Osteoblast (primary cell): ENCODE data around the gene NR5A1. TPM values are rescaled to one million over a fixed set of nuclear protein-coding genes. Genes with fewer than 3 reads are reported as not detected.

Source experiments
- DNase-seq: peaks from one replicate; pipeline ENCODE4 v3.0.0; 2011; ENCODE audit warnings: low spot score, mixed read lengths; ENCODE audit not compliant: insufficient read length; ENCODE audit errors: missing footprints
- H2AFZ ChIP-seq: 2 replicates; pipeline ENCODE4 v1.6.0; 2011; ENCODE audit warnings: mild to moderate bottlenecking, low read length
- H3K27ac ChIP-seq: 2 replicates; pipeline ENCODE4 v1.5.1; 2011; ENCODE audit warnings: mild to moderate bottlenecking, low read depth, low read length, moderate library complexity
- H3K27me3 ChIP-seq: 2 replicates; pipeline ENCODE4 v1.6.0; 2012; ENCODE audit warnings: mild to moderate bottlenecking, control low read depth, inconsistent platforms, low read length, moderate library complexity; ENCODE audit not compliant: insufficient read depth
- H3K36me3 ChIP-seq: 2 replicates; pipeline ENCODE4 v1.5.1; 2011; ENCODE audit warnings: mild to moderate bottlenecking, low read length, control low read depth, moderate library complexity; ENCODE audit not compliant: insufficient read depth
- H3K4me1 ChIP-seq: 2 replicates; pipeline ENCODE4 v1.5.1; 2011; ENCODE audit warnings: mild to moderate bottlenecking, low read length, control low read depth, moderate library complexity; ENCODE audit not compliant: insufficient read depth
- H3K4me2 ChIP-seq: 2 replicates; pipeline ENCODE4 v1.6.0; 2011; ENCODE audit warnings: mild to moderate bottlenecking, low read length; ENCODE audit not compliant: insufficient read depth
- H3K4me3 ChIP-seq: fragments of 200-600 bp; sonication (generic); 3 replicates; pipeline ENCODE4 v1.5.1; 2012; ENCODE audit warnings: mild to moderate bottlenecking, low read length, inconsistent platforms; ENCODE audit not compliant: insufficient read depth
- H3K79me2 ChIP-seq: 2 replicates; pipeline ENCODE4 v1.6.0; 2012; ENCODE audit warnings: mild to moderate bottlenecking, low read length, control low read depth, inconsistent platforms; ENCODE audit not compliant: insufficient read depth
- H3K9me3 ChIP-seq: 2 replicates; pipeline ENCODE4 v1.5.1; 2011; ENCODE audit warnings: low read depth, low read length, control low read depth
- H4K20me1 ChIP-seq: 2 replicates; pipeline ENCODE4 v1.6.0; 2012; ENCODE audit warnings: mild to moderate bottlenecking, low read length, control low read depth; ENCODE audit not compliant: insufficient read depth
- CTCF ChIP-seq: IDR thresholded peaks from 2 replicates; pipeline ENCODE4 v1.5.1; 2011; ENCODE audit warnings: mild to moderate bottlenecking, low read depth, low read length, moderate library complexity; ENCODE audit errors: extremely low read depth
- total RNA-seq: library from RNA; depleted of rRNA; stranded (reverse); fragments of >200 nt; gene quantifications from 2 replicates; pipeline ENCODE4 v1.2.3, GENCODE V29; 2012

The NR5A1 gene
- total RNA-seq, 1 donor: not detected

GRCh38 chr9:124441291-124441690 lies 65.9 kb downstream of the NR5A1 start:
- DNase-seq: peak; percentile 47
- no peak overlapping the region for H2AFZ ChIP-seq
- H3K9me3 ChIP-seq: peaks cover 2% of the 10 kb centered on the region
- peaks cover 3% of the 10 kb centered on the region for H3K27me3 ChIP-seq
- TF ChIP-seq CTCF: no peak
- no peaks in the 10 kb centered on the region for H3K36me3 ChIP-seq
- H3K27ac ChIP-seq: no peak overlapping the region
- H3K4me3 ChIP-seq: no peak overlapping the region
- no peaks in the 10 kb centered on the region for H3K79me2 ChIP-seq
- H3K4me2 ChIP-seq: no peak overlapping the region
- H4K20me1 ChIP-seq: no peaks in the 10 kb centered on the region
- no peaks in the 10 kb centered on the region for H3K4me1 ChIP-seq

- no peak for TF ChIP-seq CTCF
- Histone ChIP-seq H3K9me3 (peaks cover 2% of the 10 kb centered on the region), H3K4me3 (no peak overlapping the region), H4K20me1 (no peaks in the 10 kb centered on the region), H3K27me3 (peaks cover 3% of the 10 kb centered on the region), H3K79me2 (no peaks in the 10 kb centered on the region), H3K4me2 (no peak overlapping the region), H2AFZ (no peak overlapping the region), H3K36me3 (no peaks in the 10 kb centered on the region), H3K27ac (no peak overlapping the region), H3K4me1 (no peaks in the 10 kb centered on the region)
- no peak for DNase-seq
These were observed 66.4 kb downstream of the NR5A1 start for GRCh38 chr9:124440786-124441185.

- Histone ChIP-seq H3K27me3 (peaks cover 3% of the 10 kb centered on the region), H3K79me2 (no peaks in the 10 kb centered on the region), H3K9me3 (peaks cover 2% of the 10 kb centered on the region), H3K36me3 (no peaks in the 10 kb centered on the region), H3K4me3 (no peak overlapping the region), H3K4me1 (no peaks in the 10 kb centered on the region), H2AFZ (no peak overlapping the region), H3K4me2 (no peak overlapping the region), H4K20me1 (no peaks in the 10 kb centered on the region), H3K27ac (no peak overlapping the region)
- TF ChIP-seq CTCF: no peak
- peak; percentile 53 for DNase-seq
These were observed 67.4 kb downstream of the NR5A1 start for GRCh38 chr9:124439686-124440243.

- peaks cover 3% of the 10 kb centered on the region for H3K27me3 ChIP-seq
- no peaks in the 10 kb centered on the region for H3K36me3 ChIP-seq
- peaks cover 2% of the 10 kb centered on the region for H3K9me3 ChIP-seq
- H3K4me2 ChIP-seq: no peak overlapping the region
- TF ChIP-seq CTCF: no peak
- H2AFZ ChIP-seq: no peak overlapping the region
- no peaks in the 10 kb centered on the region for H4K20me1 ChIP-seq
- DNase-seq: no peak
- no peak overlapping the region for H3K4me3 ChIP-seq
- H3K27ac ChIP-seq: no peak overlapping the region
- no peaks in the 10 kb centered on the region for H3K79me2 ChIP-seq
- no peaks in the 10 kb centered on the region for H3K4me1 ChIP-seq
These were observed 68.1 kb downstream of the NR5A1 start for GRCh38 chr9:124439086-124439485.
